Measurements from ENCODE around the gene ALPL.
"Not testable (repeated sequence)": the region's sequence is repeated elsewhere in the genome, so short reads cannot be mapped to it uniquely, and the experiment has no call there.

ALPL gene

GRCh38 chr1:21508580-21509350 lies 458 bp upstream of the ALPL start:
- peak; percentile 35 for DNase-seq

- no peak for DNase-seq
Measured at GRCh38 chr1:21510113-21510493, 880 bp downstream of the ALPL start.

- DNase-seq: no peak
Measured at GRCh38 chr1:21510885-21511578, 1.8 kb downstream of the ALPL start.

GRCh38 chr1:21511579-21512522 lies 2.6 kb downstream of the ALPL start:
- DNase-seq: no peak

- DNase-seq: no peak
Measured at GRCh38 chr1:21514245-21514644, 5.0 kb downstream of the ALPL start.

GRCh38 chr1:21517161-21517589 lies 8.0 kb downstream of the ALPL start:
- no peak for DNase-seq

- no peak for DNase-seq
Measured at GRCh38 chr1:21517660-21518480, 8.6 kb downstream of the ALPL start.

- no peak for DNase-seq
Measured at GRCh38 chr1:21518774-21519455, 9.7 kb downstream of the ALPL start.

GRCh38 chr1:21519486-21520070 lies 10.4 kb downstream of the ALPL start:
- not testable (repeated sequence) for DNase-seq

GRCh38 chr1:21520899-21521716 lies 11.9 kb downstream of the ALPL start:
- no peak for DNase-seq

- DNase-seq: no peak
Measured at GRCh38 chr1:21521717-21522060, 12.5 kb downstream of the ALPL start.

GRCh38 chr1:21522525-21523038 lies 13.4 kb downstream of the ALPL start:
- DNase-seq: no peak

GRCh38 chr1:21523297-21523813 lies 14.1 kb downstream of the ALPL start:
- no peak for DNase-seq

GRCh38 chr1:21524220-21524619 lies 15.0 kb downstream of the ALPL start:
- DNase-seq: no peak

GRCh38 chr1:21524686-21525339 lies 15.6 kb downstream of the ALPL start:
- DNase-seq: no peak

GRCh38 chr1:21525340-21525717 lies 16.1 kb downstream of the ALPL start:
- DNase-seq: no peak

- DNase-seq: no peak
Measured at GRCh38 chr1:21526441-21526840, 17.2 kb downstream of the ALPL start.

- DNase-seq: no peak
Measured at GRCh38 chr1:21530368-21531016, 21.3 kb downstream of the ALPL start.

- DNase-seq: no peak
Measured at GRCh38 chr1:21531241-21531640, 22.0 kb downstream of the ALPL start.
